ENCODE data around the gene ADRA2B.

Gene ADRA2B

DNA sequence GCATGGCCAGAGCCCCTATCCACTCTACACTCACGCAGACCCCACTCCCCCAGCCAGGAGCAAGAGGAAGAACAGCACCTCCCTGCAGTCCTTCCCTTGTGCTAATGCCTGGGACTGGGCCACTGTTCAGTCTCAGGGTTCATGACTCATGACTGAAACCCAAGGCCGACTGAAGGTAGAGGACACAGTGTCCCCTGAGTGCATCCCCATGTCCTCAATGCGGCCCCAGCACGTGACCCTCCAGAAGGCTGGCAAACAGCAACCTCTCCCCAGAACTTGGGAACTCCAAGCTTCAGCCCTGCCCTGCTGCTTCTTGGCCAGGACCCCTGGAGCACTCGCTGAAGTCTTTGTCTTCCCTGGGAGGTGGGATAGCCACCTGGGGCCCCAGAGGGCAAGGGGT lies 6.0 kb upstream of the ADRA2B start:
- TF ChIP-seq, protein P1, sequence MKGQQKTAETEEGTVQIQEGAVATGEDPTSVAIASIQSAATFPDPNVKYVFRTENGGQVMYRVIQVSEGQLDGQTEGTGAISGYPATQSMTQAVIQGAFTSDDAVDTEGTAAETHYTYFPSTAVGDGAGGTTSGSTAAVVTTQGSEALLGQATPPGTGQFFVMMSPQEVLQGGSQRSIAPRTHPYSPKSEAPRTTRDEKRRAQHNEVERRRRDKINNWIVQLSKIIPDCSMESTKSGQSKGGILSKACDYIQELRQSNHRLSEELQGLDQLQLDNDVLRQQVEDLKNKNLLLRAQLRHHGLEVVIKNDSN (IDR thresholded peaks at IDR 0.05): no peak
- no peak for TF ChIP-seq FOXM1 (IDR thresholded peaks at IDR 0.05; ENCODE audit: borderline replicate concordance, low read depth)
- TF ChIP-seq YY1 (IDR thresholded peaks at IDR 0.05; ENCODE audit: low read depth): no peak
- TF ChIP-seq NFIC (IDR thresholded peaks at IDR 0.05): no peak
- no peak for TF ChIP-seq ZBTB7A (IDR thresholded peaks at IDR 0.05; ENCODE audit: low read depth)
- no peak for TF ChIP-seq TEAD4 (IDR thresholded peaks at IDR 0.05)
- no peak for TF ChIP-seq TCF12 (IDR thresholded peaks at IDR 0.05; ENCODE audit: low read depth)
- no peak for TF ChIP-seq EP300 (IDR thresholded peaks at IDR 0.05; ENCODE audit: borderline replicate concordance)
- TF ChIP-seq RAD21 (IDR thresholded peaks at IDR 0.05; ENCODE audit: low read depth): no peak
- TF ChIP-seq TAF1 (IDR thresholded peaks at IDR 0.05; ENCODE audit: low read depth): no peak
- no peak for TF ChIP-seq EGR1 (IDR thresholded peaks at IDR 0.05)
- no peak for TF ChIP-seq CREB1 (IDR thresholded peaks at IDR 0.05; ENCODE audit: low read depth)
- TF ChIP-seq MAX (IDR thresholded peaks at IDR 0.05): no peak

- TF ChIP-seq REST (IDR thresholded peaks at IDR 0.05; ENCODE audit: low read depth): no peak
- TF ChIP-seq TCF12 (IDR thresholded peaks at IDR 0.05; ENCODE audit: low read depth): no peak
- TF ChIP-seq, protein P1 (IDR thresholded peaks at IDR 0.05): no peak
- TF ChIP-seq CREB1 (IDR thresholded peaks at IDR 0.05; ENCODE audit: low read depth): no peak
- TF ChIP-seq TAF1 (IDR thresholded peaks at IDR 0.05; ENCODE audit: low read depth): no peak
- no peak for TF ChIP-seq FOXM1 (IDR thresholded peaks at IDR 0.05; ENCODE audit: borderline replicate concordance, low read depth)
- no peak for TF ChIP-seq NFIC (IDR thresholded peaks at IDR 0.05)
- no peak for TF ChIP-seq RAD21 (IDR thresholded peaks at IDR 0.05; ENCODE audit: low read depth)
These were observed 5.0 kb upstream of the ADRA2B start for GRCh38 chr2:96121414-96121813.

GRCh38 chr2:96120991-96121390 lies 4.6 kb upstream of the ADRA2B start:
- TF ChIP-seq FOXM1 (IDR thresholded peaks at IDR 0.05; ENCODE audit: borderline replicate concordance, low read depth) (no peak), EGR1 (IDR thresholded peaks at IDR 0.05) (no peak), TEAD4 (IDR thresholded peaks at IDR 0.05) (no peak), REST (IDR thresholded peaks at IDR 0.05; ENCODE audit: low read depth) (no peak), EP300 (IDR thresholded peaks at IDR 0.05; ENCODE audit: borderline replicate concordance) (no peak), CEBPB (IDR thresholded peaks at IDR 0.05) (no peak), RAD21 (IDR thresholded peaks at IDR 0.05; ENCODE audit: low read depth) (no peak), TAF1 (IDR thresholded peaks at IDR 0.05; ENCODE audit: low read depth) (no peak), MAX (IDR thresholded peaks at IDR 0.05) (no peak), ZBTB7A (IDR thresholded peaks at IDR 0.05; ENCODE audit: low read depth) (no peak), NFIC (IDR thresholded peaks at IDR 0.05) (no peak), CREB1 (IDR thresholded peaks at IDR 0.05; ENCODE audit: low read depth) (no peak), TCF12 (IDR thresholded peaks at IDR 0.05; ENCODE audit: low read depth) (no peak)

DNA sequence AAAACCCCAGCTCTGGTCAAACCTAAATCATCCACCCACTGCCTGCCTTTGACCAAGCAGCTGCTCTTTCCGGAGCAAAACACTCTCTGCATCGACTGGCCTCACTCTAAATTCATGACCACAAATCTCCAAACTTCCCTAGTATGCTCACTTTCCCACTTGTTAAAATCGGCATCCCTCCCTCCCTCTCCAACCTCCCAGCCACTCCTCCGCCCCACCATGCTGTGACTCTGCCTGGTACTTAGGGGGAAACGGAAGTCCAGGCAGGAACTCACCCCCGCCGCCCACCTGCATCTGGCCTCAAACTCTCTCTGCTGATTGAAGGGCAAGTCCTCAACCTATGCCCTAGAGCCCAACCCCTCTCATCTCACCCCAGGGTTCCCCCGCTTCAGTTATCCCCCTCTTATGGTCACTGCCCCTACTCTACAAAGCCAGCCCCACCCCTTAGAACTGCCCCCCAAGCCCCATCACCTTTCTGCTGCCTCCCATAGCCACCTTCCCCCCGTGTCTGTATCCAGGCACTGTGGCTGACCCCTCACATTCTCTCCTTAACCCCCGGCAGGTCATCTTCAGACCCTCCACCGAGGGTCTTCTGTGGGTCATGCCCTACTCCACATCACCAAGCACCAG lies 3.8 kb upstream of the ADRA2B start:
- no peak for TF ChIP-seq TEAD4 (IDR thresholded peaks at IDR 0.05)

DNA sequence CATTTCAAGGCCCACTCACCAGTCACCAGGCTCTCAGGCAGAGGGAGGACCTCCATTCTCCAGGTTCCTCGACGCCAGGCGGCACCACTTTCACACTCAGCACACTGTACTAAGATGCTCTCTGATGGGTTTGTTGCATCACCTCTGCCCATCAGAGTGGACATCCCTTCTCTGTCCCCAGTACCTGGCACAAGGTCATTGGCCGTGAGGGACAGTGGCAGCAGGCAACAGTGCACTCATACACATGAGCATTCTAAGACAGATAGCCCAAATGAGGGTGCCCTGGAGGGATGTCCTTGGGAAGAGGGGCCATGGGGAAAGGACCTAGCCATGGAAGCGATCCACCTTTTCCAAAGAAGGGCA lies 3.0 kb upstream of the ADRA2B start:
- no peak for TF ChIP-seq NFIC (IDR thresholded peaks at IDR 0.05)
- no peak for TF ChIP-seq REST (IDR thresholded peaks at IDR 0.05; ENCODE audit: low read depth)
- TF ChIP-seq RAD21 (IDR thresholded peaks at IDR 0.05; ENCODE audit: low read depth): no peak
- TF ChIP-seq EP300 (IDR thresholded peaks at IDR 0.05; ENCODE audit: borderline replicate concordance): no peak
- TF ChIP-seq TCF12 (IDR thresholded peaks at IDR 0.05; ENCODE audit: low read depth): no peak
- TF ChIP-seq EGR1 (IDR thresholded peaks at IDR 0.05): no peak
- no peak for TF ChIP-seq FOXM1 (IDR thresholded peaks at IDR 0.05; ENCODE audit: borderline replicate concordance, low read depth)
- TF ChIP-seq TAF1 (IDR thresholded peaks at IDR 0.05; ENCODE audit: low read depth): no peak
